ENCODE data around the gene FRMPD1. TPM values are rescaled to one million over a fixed set of nuclear protein-coding genes. Genes with fewer than 3 reads are reported as not detected.

Gene FRMPD1
- total RNA-seq, 1 donor from 2014 or later: 3.3 TPM

- DNase-seq: no peak
Observed at GRCh38 chr9:37636511-37637448, 14.0 kb upstream of the FRMPD1 start.

GRCh38 chr9:37639109-37639762, 11.5 kb upstream of the FRMPD1 start:
- no peak for DNase-seq

DNA sequence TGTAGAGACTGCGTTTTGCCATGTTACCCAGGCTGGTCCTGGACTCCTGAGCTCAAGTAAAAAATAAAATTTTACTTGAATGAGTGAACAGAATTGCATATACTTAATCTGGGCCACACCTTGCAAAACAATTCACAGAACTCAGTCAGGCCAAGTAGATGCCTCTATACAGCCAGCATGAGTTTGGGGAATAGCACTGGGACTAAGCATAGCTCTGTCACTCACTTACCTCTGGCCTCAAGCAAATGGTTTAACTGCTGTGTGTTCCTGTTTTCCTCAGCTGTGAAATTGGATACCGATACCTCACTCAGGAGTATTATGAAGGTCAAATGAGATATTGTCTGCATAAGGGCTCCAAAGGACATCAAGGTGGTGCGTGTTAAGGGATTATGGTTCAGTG, 10.9 kb upstream of the FRMPD1 start:
- no peak for DNase-seq

GRCh38 chr9:37640246-37640645, 10.5 kb upstream of the FRMPD1 start:
- no peak for DNase-seq

- no peak for DNase-seq
Observed at GRCh38 chr9:37641331-37641730, 9.4 kb upstream of the FRMPD1 start.

DNA sequence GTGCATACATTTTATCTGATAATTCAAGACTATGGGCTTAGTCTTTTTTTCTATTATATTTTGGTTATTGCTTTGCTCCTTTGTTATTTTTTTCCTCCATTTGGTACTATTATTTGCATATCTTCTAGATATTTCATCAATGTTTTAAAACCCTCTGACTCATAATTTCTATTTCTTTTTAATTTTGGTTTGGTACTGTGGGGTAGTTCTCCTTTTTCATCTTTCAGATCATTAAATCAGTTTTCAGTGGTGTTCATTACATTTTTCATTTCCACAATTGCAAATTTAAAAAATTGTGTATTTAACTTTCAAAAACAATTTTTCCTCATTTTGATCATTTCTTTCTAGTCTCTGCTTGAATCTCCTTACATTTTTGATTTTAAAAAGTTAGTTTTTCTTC, 7.5 kb upstream of the FRMPD1 start:
- DNase-seq: no peak

DNA sequence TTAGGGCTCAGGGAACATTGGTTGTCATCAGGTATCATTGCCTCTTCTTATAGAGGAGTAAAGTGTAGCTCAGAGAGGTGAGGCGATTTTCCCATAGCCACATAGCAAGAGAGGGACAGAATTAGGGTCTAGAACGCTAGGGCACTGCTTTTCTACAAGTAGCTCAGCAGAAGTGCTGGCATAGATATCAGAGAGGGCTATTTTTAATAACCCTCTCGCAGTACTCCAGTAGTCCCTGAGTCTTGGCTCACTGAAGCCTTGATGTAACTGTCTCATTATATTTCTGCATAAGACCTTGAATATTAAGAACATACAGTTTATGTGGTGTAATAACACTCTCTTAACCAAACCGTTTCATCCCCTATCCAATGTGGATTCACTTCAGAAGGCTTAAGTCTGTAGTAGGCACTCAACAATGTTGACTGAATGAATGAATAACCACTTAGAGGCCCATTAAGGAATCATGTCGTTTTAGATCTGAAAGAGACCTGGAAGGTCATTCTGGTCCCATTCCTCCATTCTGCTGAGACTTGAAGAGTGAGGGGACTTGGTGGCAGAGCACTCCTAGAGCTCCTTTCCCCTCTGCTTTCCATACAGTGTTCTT, 4.7 kb upstream of the FRMPD1 start:
- DNase-seq: no peak

- no peak for DNase-seq
Observed at GRCh38 chr9:37650299-37650872, 368 bp upstream of the FRMPD1 start.

GRCh38 chr9:37652261-37652660, 1.5 kb downstream of the FRMPD1 start:
- DNase-seq: no peak

- no peak for DNase-seq
Observed at GRCh38 chr9:37653385-37653784, 2.6 kb downstream of the FRMPD1 start.

DNA sequence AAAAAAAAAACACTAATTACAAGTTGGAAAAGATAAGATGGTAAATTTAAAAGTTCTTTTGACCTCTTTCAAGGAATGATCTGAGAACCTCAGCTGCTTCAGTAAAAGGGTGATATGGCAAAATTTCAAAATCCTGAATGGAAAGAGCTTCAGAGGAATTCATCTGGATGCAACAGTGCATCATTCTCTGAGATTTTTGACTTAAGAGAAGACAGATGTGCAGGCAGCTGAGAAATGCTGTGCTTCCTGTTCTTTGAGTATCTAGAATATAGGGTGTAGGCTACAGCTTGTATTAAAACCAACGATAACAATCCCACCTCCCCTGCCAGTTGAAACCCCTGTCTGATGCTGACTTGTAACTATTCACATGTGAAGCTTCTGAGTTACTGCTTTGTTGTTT, 6.2 kb downstream of the FRMPD1 start:
- peak; percentile 22 for DNase-seq

GRCh38 chr9:37660691-37661090, 9.9 kb downstream of the FRMPD1 start:
- no peak for DNase-seq

DNA sequence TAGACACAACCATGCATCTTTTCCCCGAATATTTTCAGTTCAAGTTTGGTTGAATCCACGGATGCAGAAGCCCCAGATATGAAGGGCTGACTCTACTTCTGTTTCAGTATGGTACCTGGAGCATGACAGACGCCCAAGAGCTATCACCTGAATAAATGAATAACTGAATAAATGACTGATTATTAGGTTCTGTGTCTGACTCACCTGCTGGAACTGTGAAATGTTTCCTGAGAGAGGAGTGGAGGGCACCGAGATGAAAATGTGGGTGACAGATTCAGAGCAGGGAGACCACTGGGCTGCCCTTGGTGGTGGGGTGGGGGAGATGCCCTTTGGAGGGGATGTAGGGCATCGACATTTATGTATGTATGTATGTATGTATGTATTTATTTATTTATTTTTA, 13.2 kb downstream of the FRMPD1 start:
- DNase-seq: no peak

GRCh38 chr9:37667706-37668105, 17.0 kb downstream of the FRMPD1 start:
- DNase-seq: no peak

GRCh38 chr9:37668116-37668601, 17.4 kb downstream of the FRMPD1 start:
- peak; percentile 81 for DNase-seq

- DNase-seq: no peak
Observed at GRCh38 chr9:37669232-37669631, 18.5 kb downstream of the FRMPD1 start.

DNA sequence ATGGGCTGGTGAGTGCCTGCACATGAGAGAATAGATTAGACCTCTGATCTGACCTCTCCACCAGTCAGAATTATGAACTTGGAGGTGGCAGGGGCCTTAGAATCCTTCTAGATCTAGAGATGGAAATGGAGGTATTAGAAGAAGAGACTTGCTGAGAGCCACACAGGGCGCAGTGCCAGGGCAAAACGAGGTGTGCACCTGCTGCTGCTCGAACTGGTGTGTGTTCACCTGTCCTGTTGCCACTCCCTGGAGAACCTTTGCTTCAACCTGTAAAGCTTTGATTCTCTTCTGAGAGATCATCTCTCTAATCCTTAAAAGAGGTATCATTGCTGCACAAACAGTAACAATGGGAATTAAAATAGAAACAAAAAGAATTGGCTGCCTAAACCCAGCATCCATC, 24.9 kb downstream of the FRMPD1 start:
- DNase-seq: no peak

DNA sequence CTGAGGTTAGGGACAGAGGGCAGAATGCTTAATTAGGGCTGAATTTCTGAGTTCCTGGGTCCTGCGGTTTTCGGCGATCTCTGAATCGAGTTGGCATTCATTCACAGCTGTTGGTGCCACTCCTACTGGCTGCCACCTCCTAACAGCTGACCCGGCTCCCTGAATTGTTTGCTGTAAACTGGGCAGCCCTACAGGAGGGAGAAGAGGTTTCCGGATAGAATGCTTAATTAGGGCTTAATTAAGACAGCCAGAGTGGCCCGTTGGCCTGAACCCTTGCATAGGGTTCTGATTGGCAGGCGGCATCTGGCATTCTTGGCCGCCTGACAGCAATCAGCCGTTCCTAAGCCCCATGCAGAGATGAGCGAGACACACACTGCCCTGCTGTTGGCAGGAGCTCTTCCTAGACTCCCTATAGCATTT, 25.7 kb downstream of the FRMPD1 start:
- DNase-seq: peak; percentile 97

GRCh38 chr9:37677435-37677834, 26.7 kb downstream of the FRMPD1 start:
- no peak for DNase-seq

DNA sequence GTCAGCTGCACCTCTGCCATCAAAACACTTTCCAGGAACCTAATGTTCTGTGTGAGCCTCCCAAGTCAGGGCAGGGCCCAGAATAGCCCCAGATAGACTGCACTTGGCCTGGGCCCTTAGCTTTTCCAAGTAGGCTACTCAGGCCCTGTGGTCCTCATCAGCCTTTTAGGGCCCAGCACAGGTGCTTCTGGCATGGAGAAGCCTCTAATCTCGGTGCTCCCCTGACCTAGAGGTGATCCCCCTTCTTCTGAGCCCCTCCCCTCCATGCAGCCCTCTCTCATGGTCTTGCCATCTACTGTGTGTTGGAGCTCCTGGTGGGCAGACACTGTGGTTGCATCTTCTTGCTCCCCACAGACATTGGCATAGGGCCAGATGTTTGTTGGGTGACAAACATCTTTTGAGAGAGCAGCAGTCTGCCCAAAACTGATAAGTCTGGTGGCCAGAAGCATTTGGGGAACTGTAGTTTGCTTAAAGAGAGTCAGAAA, 28.1 kb downstream of the FRMPD1 start:
- peak; percentile 16 for DNase-seq

DNA sequence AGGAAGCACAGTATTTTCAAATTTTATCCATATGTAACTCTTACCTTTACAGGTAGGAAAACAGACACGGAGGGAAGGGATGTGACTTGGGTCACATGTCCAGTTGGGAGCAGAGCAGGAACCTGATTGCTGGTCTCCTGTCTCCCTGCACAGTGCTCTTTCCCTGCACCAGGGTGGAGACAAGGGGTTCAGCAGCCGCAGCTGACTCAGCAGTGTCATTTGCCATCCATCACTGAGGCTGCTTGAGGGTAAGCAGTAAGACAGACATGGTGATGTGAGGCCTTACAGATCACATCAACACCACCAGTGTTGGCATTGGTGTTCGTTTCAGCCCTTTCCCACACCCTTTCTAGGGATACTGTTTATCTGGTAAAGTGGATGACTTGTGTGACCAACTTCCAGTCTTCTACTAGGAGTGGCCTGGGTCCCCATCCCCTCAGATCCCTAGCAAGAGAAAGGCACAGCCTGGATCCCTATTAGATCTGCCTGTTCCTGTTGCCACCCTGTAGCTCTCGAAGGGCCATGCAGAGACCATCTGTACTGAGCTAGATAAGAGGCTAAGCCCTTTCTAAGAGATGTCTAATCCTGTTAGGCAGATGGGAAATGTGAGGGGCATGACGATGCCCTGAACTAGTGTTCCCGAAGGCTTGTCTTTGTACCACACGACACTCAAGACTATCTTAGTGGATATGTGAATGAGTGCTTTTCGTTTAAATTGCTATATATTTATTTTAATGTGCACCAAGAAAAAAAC, 29.1 kb downstream of the FRMPD1 start:
- peak; percentile 58 for DNase-seq

DNA sequence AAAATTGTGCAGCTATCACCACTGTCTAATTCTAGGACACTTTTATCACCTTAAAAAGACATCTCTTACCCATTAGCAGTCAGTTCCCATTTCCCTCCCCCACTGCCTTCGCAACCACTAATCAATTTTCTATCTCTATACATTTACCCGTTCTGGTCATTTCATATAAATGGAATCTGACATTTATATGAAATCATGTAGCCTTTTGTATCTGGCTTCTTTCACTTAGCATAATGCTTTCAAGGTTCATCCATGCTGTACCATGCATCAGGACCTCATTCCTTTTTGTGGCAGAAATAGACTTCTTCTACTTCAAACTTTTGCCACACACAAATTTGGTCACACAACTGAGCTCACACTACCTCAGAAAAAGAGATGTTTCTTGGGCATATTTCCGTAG, 32.2 kb downstream of the FRMPD1 start:
- DNase-seq: no peak

Measured in tongue (tissue), 2 donors.